Measurements from ENCODE around the gene EXO1.

DNA sequence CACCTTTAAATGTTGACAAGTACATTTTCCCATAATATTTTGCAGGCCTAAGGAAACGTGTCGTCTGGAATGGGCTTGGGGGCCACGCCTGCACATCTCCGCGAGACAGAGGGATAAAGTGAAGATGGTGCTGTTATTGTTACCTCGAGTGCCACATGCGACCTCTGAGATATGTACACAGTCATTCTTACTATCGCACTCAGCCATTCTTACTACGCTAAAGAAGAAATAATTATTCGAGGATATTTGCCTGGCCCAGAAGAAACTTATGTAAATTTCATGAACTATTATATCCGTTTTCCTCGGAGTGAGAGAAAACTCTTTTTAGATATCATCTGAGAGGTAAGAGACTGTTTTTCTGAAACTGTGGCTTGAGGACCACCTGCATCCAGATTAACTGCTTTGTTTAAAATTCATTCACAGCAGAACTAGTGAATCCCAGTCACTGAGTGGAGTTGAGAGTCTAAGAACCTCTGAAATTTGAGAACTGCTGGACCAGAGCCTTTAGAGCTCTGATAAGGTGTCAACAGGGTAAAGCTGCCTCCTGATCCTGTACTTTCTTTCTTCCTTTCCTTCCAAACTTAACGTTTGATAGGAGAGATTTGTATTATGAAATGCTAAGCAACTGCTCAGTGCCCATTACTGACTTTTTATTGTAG, 811 bp downstream of the EXO1 start:
- TF ChIP-seq EZH2 (IDR thresholded peaks at IDR 0.05; ENCODE audit: low read length), result no peak
- TF ChIP-seq, protein P1, sequence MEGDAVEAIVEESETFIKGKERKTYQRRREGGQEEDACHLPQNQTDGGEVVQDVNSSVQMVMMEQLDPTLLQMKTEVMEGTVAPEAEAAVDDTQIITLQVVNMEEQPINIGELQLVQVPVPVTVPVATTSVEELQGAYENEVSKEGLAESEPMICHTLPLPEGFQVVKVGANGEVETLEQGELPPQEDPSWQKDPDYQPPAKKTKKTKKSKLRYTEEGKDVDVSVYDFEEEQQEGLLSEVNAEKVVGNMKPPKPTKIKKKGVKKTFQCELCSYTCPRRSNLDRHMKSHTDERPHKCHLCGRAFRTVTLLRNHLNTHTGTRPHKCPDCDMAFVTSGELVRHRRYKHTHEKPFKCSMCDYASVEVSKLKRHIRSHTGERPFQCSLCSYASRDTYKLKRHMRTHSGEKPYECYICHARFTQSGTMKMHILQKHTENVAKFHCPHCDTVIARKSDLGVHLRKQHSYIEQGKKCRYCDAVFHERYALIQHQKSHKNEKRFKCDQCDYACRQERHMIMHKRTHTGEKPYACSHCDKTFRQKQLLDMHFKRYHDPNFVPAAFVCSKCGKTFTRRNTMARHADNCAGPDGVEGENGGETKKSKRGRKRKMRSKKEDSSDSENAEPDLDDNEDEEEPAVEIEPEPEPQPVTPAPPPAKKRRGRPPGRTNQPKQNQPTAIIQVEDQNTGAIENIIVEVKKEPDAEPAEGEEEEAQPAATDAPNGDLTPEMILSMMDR (optimal IDR thresholded peaks at IDR 0.05 in 1 of 3, IDR thresholded peaks at IDR 0.05 in 1 of 3, conservative IDR thresholded peaks at IDR 0.05 in 1 of 3; ENCODE audit: extremely low read depth in 1 of 3, insufficient read depth in 2 of 3, low read length in 3 of 3), result no peak

Measured in keratinocyte (primary cell).